MV-4-11 (cell line): ENCODE results near the gene JAK1.

Experiments
- DNase-seq: peaks from one replicate; lab custom pipeline; 2025; lab: John Stamatoyannopoulos, UW

The JAK1 gene

DNA sequence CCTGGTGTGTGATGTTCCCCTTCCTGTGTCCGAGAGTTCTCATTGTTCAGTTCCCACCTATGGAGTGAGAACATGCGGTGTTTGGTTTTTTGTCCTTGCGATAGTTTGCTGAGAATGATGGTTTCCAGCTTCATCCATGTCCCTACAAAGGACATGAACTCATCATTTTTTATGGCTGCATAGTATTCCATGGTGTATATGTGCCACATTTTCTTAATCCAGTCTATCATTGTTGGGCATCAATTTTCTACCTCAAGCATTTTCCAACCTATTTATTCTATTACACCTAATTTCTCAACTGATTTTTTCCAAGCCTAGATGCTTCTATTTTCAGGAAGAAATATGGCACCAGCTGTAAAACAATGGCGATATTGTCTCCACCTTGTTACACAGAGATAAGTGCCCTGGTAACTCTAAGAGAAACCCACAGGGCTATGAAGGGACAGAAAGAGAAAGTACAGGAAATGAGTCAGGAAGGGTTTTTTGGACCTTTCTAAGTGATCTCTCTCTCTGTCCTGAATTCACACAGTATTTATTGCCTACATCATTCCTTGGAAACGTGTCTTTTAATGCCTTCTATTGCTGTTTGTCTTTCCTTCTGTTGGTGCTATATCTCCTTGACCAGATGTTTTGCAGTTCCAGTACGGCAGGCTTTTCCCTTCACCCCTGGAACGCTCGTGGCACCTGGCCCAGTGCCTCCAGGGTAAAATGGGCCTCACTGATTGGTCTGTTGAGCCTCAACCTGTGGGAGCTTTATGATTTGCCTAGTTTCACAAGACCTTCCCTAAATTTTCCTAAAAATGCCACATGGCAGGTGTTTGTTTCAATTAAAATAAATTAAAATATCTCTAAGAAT lies 14.6 kb upstream of the JAK1 start:
- no peak for DNase-seq

GRCh38 chr1:64979358-64979757 lies 13.0 kb upstream of the JAK1 start:
- DNase-seq, result no peak

DNA sequence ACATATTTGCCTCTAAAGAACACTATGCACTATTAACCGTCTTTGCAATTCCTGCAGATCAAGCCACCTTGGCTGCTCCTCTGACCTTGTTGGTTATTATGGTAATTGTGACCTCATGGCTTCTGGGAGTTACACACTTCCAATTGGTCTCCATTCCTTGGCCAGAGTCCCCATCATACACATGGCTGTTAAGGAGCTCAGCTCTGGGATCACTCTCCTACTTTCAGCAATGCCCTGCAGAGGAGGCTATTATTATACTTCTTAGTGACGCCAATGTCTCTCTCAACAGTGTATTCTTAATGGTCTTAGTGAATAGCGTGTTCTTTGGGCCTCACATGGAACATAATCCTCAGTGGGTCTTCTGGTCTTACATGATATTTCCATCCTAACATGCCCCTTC lies 10.0 kb upstream of the JAK1 start:
- DNase-seq, result no peak

- no peak for DNase-seq
These were observed 9.4 kb upstream of the JAK1 start for GRCh38 chr1:64975740-64976139.

DNA sequence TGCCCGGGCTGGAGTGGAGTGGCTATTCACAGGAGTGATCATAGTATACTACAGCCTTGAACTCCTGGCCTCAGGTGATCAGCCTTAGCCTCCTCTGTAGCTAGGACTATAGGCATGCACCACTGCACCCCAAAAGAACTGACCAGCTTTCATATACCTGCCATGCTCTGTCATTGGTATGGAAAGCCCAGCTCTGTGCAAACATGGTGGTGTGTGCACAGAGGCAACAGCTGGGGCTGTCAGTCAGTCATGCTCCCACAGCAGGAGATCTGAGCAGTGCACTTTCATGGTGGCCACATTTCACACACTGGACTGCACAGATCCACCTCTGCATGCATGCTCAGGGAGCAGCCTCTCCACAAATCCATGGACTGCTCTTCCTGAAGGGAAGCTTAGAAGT lies 8.8 kb upstream of the JAK1 start:
- no peak for DNase-seq

- DNase-seq, result no peak
These were observed 8.0 kb upstream of the JAK1 start for GRCh38 chr1:64974288-64974825.

DNA sequence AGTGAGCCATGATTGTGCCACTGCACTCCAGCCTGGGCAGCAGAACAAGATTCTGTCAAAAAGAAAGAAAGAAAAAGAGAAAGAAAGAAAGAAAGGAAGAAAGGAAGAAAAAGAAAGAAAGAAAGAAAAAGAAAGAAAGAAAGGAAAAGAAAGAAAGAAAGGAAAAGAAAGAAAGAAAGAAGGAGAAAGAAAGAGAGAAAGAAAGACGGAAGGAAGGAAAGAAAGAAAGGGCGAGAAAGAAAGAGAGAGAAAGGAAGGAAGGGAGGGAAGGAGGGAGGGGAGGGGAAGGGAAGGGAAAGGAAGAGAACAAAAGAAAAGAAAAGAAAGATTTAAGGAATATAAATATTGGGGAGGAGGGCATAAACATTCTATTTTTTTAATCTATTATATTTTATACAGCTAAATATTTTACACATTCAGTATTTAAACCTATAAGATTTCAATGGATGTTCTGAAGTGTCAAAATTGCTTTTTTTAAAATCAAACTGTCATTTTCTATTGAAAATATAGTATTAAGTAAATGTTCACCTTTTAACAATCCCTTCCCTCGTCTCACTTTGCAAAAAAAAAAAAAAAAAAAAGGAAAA lies 6.8 kb upstream of the JAK1 start:
- DNase-seq, result no peak

DNA sequence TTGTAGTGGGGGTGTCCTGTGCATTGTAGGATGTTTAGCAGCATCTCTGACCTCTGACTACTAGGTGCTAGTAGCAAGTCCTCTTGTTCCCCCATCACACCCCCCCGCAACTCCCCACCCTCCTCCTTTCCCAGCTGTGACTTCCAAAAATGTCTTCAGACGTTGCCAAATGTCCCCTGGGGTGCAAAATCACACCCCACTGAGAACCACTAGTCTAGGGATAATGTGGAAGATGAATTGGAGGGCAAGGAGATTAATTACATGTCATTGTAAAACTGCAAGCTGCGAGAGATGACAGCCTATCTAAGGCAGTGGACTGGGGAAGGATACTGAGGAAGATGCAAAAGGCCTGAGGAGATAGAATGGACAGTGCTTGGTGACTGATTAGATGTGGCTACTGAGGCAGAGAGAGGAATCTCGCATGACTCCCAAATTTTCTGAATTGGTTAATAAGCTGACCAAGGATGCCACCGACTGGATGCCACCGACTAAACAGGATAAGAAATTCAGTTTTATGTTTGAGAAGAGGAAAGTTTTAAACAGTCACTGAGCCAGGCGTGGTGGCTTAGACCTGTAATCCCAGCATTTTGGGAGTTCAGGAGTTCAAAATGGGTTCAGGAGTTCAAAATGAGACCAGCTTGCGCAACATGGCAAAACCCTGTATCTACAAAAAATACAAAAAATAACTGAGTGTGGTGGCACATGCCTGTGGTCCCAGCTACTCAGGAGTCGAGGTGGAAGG lies 3.1 kb upstream of the JAK1 start:
- DNase-seq, result peak; percentile 59

GRCh38 chr1:64967381-64967780 lies 1.0 kb upstream of the JAK1 start:
- no peak for DNase-seq

- DNase-seq, result peak; percentile 9
These were observed 787 bp downstream of the JAK1 start for GRCh38 chr1:64965366-64966157.

- DNase-seq, result no peak
These were observed 2.9 kb downstream of the JAK1 start for GRCh38 chr1:64963466-64963865.

DNA sequence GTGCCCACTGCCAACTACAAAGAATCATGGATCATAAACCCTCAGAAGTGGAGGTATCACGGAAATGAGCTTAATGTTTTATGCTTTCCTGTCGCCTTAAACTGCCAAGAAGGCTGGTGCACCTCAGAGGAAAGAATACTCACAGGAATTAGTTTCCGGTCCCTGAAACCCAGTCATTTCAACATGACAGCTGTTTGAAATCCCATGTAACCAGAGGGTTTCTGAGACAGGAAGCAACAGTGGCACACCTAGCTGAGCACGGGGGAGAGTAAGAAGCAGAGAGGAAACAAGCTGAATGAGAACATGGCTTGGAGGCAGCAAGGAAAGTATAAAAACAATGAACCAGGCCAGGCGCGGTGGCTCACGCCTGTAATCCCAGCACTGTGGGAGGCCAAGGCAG lies 3.9 kb downstream of the JAK1 start:
- no peak for DNase-seq

- DNase-seq, result no peak
These were observed 4.4 kb downstream of the JAK1 start for GRCh38 chr1:64961923-64962322.

- DNase-seq, result peak; percentile 37
These were observed 5.6 kb downstream of the JAK1 start for GRCh38 chr1:64960731-64961130.

DNA sequence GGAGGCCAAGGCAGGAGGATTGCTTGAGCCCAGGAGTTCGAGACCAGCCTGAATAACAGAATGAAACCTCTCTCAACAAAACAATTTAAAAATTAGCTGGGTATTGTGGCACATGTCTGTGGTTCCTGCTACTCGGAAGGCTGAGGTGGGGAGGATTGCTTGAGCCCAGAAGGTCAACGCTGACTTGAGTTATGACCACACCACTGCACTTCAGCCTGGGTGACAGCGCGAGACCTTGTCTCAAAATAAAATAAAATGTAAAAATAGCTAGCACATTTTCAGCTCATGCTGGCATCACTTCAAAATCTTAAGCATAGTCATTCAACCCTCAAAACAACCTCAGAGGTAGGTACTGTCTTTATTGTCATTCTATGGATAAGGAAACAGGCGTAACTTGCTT lies 6.4 kb downstream of the JAK1 start:
- DNase-seq, result no peak

DNA sequence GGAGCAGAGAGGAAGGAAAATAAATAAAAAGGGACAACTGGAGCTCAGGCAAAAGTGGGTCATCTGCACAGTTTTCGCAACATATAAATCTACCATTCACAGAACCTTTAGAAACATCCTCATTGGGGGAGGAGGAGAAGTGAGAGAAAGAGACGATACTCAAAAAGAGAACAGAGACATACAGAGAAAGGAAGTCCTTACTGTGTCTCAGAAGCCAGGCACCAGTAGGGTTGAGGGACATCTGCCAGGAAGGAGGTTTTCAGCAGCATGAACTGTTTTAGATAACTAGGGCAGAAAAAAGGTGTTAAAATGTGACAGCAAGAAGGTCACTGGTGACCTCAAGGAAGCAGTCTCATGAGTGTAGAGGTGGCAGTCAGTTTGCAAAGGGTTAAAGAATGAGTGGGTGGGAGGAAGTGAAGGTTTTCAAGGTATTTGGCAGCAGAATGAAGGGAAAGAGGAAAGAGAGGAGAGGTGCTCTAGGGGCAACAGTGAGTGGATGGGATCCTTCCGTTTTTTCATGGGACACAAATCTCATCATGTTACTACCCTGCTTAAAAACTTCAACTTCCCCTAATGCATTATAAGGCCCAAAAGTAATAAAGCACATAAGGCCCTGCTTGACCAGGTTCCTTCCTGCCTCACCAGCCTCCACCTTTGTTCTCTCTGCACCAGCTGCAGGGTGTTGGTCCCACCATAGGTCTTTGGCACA lies 9.5 kb downstream of the JAK1 start:
- DNase-seq, result peak; percentile 93

GRCh38 chr1:64956010-64956640 lies 10.2 kb downstream of the JAK1 start:
- no peak for DNase-seq

DNA sequence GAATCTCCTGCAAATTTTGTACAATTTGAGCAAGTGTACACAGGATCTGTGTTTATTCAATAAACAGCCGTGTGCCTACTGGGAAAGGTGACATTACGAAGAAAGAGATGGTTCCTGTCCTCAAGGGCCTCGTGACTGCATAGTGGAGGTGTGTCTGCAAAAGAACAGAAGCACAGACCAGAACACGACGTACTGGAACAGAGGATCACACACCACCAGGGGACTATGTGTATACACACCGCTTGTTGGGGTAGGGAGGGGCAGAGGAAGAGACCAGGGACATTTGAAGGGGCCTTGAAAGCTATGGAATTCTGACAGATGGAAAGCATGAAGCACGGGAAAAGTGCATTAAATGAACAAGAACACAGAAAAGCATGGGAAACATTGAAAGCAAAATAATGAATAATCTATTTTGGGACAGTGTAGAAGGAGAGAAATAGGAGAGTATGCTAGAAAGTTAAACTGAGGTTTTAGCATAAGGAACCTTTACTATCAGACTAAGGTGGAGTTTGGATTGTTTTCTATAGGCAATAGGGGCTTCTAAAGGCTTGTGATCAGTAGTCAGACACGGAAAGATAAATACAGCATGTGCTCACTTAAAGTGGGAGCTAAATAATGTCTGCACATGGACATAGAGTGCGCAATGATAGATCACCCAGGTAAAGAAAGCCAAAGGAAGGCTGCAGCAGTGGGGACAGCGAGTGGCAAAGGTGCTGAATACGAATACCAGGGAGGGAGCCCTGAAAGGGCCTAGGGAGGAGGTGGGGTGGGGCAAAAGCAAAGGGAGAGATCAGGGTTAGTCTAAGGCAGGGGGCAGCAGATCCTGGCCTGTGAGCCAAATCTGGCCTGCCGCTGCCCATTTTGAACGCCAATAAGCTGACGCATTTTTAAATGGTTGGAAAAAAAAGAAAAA lies 11.0 kb downstream of the JAK1 start:
- no peak for DNase-seq

- no peak for DNase-seq
These were observed 13.1 kb downstream of the JAK1 start for GRCh38 chr1:64953241-64953640.
